ENCODE results near the gene PCAT6.

DNA sequence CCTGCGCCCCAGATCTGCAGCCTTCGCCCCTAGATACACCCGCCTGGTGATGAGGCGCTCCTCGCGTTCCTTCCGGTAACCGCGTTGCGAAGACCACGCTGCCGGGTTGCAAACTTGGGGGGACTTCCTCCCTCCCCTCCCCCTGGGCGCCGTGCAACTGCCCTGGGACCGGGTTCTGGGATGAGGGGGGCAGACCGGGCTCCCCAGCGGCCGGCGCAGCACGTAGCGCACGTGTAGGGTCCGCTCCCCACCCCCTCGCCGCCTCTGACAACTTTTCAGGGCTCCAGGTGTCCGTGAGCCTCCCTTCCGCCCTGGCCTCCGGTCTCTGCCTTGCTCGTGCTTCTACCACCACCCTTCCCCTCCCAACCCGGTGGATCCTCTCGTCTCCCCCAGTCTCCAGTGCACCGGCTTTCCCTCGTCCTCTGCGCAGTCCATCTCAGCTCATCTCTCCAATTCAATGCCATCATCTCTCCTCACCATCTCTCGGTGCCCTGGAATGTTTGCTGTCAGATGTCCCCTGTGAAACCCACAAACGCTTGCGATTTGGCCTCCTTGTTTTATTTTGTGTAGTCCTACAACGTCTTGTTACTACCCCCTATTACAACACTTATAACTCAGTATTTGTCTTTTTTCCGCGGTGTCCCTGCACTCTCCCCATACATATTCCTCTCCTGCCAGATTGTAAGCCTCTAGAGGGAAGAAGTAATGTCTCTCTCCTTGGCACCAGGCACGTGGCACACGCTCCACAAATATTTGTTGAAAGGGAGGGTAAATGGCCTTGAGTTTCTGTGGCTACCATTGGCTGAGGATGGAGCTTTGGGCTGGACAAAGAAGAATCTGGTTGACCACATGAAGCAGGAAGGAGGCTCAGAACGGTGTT lies 782 bp downstream of the PCAT6 start:
- TF ChIP-seq CBX2 (IDR thresholded peaks at IDR 0.05; ENCODE audit: borderline replicate concordance, low read depth) (no peak), JUNB (IDR thresholded peaks at IDR 0.05) (no peak), KDM5A (IDR thresholded peaks at IDR 0.05) (no peak)
- TF ChIP-seq, protein P1, sequence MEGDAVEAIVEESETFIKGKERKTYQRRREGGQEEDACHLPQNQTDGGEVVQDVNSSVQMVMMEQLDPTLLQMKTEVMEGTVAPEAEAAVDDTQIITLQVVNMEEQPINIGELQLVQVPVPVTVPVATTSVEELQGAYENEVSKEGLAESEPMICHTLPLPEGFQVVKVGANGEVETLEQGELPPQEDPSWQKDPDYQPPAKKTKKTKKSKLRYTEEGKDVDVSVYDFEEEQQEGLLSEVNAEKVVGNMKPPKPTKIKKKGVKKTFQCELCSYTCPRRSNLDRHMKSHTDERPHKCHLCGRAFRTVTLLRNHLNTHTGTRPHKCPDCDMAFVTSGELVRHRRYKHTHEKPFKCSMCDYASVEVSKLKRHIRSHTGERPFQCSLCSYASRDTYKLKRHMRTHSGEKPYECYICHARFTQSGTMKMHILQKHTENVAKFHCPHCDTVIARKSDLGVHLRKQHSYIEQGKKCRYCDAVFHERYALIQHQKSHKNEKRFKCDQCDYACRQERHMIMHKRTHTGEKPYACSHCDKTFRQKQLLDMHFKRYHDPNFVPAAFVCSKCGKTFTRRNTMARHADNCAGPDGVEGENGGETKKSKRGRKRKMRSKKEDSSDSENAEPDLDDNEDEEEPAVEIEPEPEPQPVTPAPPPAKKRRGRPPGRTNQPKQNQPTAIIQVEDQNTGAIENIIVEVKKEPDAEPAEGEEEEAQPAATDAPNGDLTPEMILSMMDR (IDR thresholded peaks at IDR 0.05) = no peak
- TF ChIP-seq, protein P2, sequence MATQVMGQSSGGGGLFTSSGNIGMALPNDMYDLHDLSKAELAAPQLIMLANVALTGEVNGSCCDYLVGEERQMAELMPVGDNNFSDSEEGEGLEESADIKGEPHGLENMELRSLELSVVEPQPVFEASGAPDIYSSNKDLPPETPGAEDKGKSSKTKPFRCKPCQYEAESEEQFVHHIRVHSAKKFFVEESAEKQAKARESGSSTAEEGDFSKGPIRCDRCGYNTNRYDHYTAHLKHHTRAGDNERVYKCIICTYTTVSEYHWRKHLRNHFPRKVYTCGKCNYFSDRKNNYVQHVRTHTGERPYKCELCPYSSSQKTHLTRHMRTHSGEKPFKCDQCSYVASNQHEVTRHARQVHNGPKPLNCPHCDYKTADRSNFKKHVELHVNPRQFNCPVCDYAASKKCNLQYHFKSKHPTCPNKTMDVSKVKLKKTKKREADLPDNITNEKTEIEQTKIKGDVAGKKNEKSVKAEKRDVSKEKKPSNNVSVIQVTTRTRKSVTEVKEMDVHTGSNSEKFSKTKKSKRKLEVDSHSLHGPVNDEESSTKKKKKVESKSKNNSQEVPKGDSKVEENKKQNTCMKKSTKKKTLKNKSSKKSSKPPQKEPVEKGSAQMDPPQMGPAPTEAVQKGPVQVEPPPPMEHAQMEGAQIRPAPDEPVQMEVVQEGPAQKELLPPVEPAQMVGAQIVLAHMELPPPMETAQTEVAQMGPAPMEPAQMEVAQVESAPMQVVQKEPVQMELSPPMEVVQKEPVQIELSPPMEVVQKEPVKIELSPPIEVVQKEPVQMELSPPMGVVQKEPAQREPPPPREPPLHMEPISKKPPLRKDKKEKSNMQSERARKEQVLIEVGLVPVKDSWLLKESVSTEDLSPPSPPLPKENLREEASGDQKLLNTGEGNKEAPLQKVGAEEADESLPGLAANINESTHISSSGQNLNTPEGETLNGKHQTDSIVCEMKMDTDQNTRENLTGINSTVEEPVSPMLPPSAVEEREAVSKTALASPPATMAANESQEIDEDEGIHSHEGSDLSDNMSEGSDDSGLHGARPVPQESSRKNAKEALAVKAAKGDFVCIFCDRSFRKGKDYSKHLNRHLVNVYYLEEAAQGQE (IDR thresholded peaks at IDR 0.05) = no peak
- TF ChIP-seq, protein P3, sequence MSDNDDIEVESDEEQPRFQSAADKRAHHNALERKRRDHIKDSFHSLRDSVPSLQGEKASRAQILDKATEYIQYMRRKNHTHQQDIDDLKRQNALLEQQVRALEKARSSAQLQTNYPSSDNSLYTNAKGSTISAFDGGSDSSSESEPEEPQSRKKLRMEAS (IDR thresholded peaks at IDR 0.05) = no peak
